ENCODE data around the gene CLASP2. TPM values are rescaled to one million over a fixed set of nuclear protein-coding genes. Genes with fewer than 3 reads are reported as not detected.
A peak's percentile ranks its signal among the peaks of the same experiment; 100 is the strongest.

The CLASP2 gene
- total RNA-seq, 1 donor = 56.7 TPM

DNA sequence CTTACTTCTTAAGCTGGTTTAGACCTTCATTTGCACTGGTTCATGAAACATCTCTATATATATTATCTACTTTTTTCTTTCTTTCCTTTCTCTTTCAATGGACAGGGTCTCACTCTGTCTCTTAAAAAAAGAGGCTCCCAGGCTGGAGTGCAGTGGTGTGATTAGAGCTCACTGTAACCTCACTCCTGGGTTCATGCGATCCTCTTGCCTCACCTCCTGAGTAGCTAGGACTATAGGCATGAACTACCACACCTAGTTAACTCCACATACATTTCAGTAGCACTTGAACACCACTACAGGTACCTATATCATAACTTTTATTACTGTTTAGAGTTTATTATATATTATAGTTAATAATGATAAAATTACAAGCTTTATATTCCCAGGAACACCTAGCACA lies 160.8 kb downstream of the CLASP2 start:
- no peak for DNase-seq (ENCODE audit: low read depth)
- TF ChIP-seq, protein P1, sequence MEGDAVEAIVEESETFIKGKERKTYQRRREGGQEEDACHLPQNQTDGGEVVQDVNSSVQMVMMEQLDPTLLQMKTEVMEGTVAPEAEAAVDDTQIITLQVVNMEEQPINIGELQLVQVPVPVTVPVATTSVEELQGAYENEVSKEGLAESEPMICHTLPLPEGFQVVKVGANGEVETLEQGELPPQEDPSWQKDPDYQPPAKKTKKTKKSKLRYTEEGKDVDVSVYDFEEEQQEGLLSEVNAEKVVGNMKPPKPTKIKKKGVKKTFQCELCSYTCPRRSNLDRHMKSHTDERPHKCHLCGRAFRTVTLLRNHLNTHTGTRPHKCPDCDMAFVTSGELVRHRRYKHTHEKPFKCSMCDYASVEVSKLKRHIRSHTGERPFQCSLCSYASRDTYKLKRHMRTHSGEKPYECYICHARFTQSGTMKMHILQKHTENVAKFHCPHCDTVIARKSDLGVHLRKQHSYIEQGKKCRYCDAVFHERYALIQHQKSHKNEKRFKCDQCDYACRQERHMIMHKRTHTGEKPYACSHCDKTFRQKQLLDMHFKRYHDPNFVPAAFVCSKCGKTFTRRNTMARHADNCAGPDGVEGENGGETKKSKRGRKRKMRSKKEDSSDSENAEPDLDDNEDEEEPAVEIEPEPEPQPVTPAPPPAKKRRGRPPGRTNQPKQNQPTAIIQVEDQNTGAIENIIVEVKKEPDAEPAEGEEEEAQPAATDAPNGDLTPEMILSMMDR (IDR thresholded peaks at IDR 0.05; ENCODE audit: insufficient read depth, low read length) = no peak
- H3K4me3 ChIP-seq (ENCODE audit: low read depth, low read length) = no peak overlapping the region

DNA sequence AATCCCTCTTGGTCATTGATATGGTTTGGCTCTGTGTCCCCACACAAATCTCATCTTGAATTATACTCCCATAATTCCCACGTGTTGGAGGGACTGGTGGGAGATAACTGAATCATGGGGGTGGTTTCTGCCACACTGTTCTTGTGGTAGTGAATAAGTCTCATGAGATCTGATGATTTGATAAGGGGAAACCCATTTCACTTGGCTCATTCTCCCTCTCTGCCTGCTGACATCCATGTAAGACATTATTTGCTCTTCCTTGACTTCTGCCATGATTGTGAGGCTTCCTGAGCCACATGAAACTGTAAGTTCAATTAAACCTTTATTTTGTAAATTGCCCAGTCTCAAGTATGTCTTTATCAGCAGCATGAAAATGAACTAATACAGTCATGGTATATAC lies 171.0 kb downstream of the CLASP2 start:
- no peak for DNase-seq (ENCODE audit: low read depth)
- H3K4me3 ChIP-seq (ENCODE audit: low read depth, low read length) = no peak overlapping the region
- TF ChIP-seq, protein P1 (IDR thresholded peaks at IDR 0.05; ENCODE audit: insufficient read depth, low read length) = no peak

DNA sequence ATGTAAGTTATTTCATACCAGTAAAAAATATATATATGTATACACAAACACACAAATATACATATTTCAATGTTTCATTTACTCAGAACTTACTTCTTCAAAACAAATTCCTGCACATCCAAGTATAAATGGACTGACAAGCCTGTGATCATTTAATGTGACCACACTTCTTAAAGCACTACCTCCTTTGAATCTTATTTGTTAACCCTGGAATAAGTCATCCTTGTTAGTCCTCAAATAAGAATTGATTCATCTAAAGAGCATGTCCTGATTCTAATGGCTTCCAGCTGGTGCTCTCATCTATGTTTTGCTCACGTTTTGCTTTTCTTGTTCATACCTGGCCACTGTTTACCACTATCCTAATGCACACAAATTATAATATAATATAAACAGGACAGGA lies 173.9 kb downstream of the CLASP2 start:
- no peak overlapping the region for H3K4me3 ChIP-seq (ENCODE audit: low read depth, low read length)
- DNase-seq (ENCODE audit: low read depth) = no peak
- TF ChIP-seq, protein P1 (IDR thresholded peaks at IDR 0.05; ENCODE audit: insufficient read depth, low read length) = no peak

DNA sequence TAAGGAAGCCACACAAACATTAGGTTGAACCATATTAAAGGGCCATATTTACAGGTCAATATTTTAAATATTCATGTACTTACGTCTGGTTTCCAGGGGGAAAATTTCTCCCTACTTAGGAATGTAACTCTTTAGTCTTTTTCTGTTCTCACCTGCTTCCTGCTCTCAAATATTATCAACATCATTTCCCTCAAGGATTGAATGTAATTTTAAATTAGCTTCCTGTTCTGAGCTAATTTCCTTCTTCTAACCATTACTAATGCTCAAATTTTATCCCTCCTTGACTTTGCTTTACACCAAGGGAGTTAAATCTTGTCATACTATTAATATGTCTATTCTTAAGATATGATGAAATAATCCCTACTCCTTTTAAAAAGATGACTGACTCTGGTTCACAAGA lies 174.5 kb downstream of the CLASP2 start:
- H3K4me3 ChIP-seq (ENCODE audit: low read depth, low read length) = no peak overlapping the region
- TF ChIP-seq, protein P1 (IDR thresholded peaks at IDR 0.05; ENCODE audit: insufficient read depth, low read length) = no peak
- DNase-seq (ENCODE audit: low read depth) = no peak

DNA sequence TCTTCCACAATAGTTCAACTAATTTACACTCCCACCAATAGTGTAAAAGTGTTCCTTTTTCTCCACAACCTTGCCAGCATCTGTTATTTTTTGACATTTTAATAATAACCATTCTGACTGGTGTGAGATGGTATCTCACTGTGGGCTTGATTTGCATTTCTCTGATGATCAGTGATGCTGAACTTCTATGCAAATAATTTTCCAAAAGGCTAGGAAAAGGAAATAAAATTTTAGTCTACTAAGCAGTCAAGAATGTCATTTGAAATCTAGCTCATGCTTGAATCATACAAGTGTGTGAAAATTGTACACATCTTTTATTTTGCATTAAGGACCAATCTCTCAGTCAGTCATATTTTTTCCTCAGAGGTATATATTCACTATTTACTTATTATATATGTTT lies 176.1 kb downstream of the CLASP2 start:
- no peak overlapping the region for H3K4me3 ChIP-seq (ENCODE audit: low read depth, low read length)
- DNase-seq (ENCODE audit: low read depth) = no peak
- TF ChIP-seq, protein P1 (IDR thresholded peaks at IDR 0.05; ENCODE audit: insufficient read depth, low read length) = no peak

DNA sequence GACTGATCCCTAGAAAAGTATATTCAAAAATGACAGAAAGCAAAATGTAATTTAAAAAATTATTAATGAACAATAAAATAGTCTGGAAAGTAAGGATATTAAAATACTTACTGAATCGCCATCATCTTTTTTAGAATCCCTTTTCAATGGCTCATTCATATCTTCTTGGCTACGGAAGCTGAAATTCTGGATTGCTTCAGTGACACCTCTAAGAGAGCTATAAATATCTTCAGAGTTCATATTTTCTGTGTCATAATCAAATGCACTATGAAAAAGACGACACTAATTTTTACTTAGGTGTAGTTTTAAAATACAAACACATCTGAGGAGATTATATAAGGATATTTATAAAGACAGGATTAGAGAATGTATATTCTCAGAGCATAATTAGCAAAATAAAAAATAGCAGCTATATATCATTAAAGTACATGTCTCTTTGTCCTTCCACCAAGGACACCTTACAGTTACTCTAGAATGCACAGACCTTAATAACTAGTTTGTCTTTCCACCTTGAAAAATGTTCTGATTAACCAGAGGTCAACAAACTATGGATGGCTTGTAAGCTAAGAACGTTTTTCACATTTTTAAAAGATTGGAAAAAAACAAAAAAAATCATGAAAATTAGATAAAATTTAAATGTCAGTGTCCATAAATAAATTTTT lies 179.2 kb downstream of the CLASP2 start:
- DNase-seq (ENCODE audit: low read depth) = no peak
- TF ChIP-seq, protein P1 (IDR thresholded peaks at IDR 0.05; ENCODE audit: insufficient read depth, low read length) = no peak
- H3K4me3 ChIP-seq (ENCODE audit: low read depth, low read length) = no peak overlapping the region

DNA sequence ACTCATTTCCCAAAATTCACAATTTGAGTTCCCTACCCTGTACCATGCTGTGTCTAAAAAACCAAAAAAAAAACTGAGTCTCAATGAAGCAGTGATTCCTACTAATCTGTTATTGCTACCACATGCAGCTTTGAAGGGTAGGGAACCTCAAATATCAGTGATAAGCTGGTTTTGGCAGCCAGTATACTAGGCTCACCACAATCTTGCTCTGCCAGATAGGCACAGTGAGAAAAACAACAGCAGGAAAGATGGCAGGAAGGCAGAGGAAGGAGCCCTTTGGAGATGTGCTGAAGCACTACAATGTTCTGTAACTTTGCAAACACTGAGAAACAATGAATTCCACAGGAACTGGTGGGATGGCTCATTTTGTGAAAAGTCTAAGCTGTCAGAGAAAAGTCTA lies 180.9 kb downstream of the CLASP2 start:
- DNase-seq (ENCODE audit: low read depth) = peak; percentile 20
- TF ChIP-seq, protein P1 (IDR thresholded peaks at IDR 0.05; ENCODE audit: insufficient read depth, low read length) = no peak
- no peak overlapping the region for H3K4me3 ChIP-seq (ENCODE audit: low read depth, low read length)
